CD4-positive, alpha-beta memory T cell (primary cell): Measurements from ENCODE around the gene ATN1. TPM values are rescaled to one million over a fixed set of nuclear protein-coding genes. Genes with fewer than 3 reads are reported as not detected.
"Not testable (repeated sequence)": the region's sequence is repeated elsewhere in the genome, so short reads cannot be mapped to it uniquely, and the experiment has no call there.

Source experiments
- CTCF ChIA-PET: fragments of 350-600 bp; sonication (Branson Sonifier 250); formaldehyde crosslinking; loops from one replicate; lab custom pipeline; 2021; ENCODE audit warnings: inconsistent platforms; ENCODE audit not compliant: partially characterized antibody; lab: Charles Lee
- POLR2A ChIA-PET: fragments of 350-600 bp; sonication (Branson Sonifier 250); formaldehyde crosslinking; loops from one replicate; lab custom pipeline; 2021; ENCODE audit not compliant: partially characterized antibody; lab: Charles Lee
- DNase-seq, 5 donors: peaks; one replicate each; pipeline versions ENCODE4 v3.0.0 to v3.0.0-alpha.2; 2020 to 2022; ENCODE audit warnings: mixed read lengths in 1 of 5
- H3K27ac ChIP-seq: one replicate; pipeline ENCODE4 v1.7.0; 2013; ENCODE audit warnings: low read depth, low read length
- H3K27me3 ChIP-seq: 2 replicates; pipeline ENCODE4 v1.7.0; 2013; ENCODE audit warnings: mild to moderate bottlenecking, low read length, moderate library complexity; ENCODE audit not compliant: insufficient read depth
- H3K36me3 ChIP-seq: 2 replicates; pipeline ENCODE4 v1.7.0; 2013; ENCODE audit warnings: mild to moderate bottlenecking, low read length, moderate library complexity; ENCODE audit not compliant: insufficient read depth
- H3K4me1 ChIP-seq: 2 replicates; pipeline ENCODE4 v1.7.0; 2013; ENCODE audit warnings: mild to moderate bottlenecking, low read length, moderate library complexity; ENCODE audit not compliant: insufficient read depth
- H3K4me3 ChIP-seq, 2 donors: one replicate each; pipeline ENCODE4 v1.7.0; 2013; ENCODE audit warnings: low read length in 2 of 2, mild to moderate bottlenecking in 1 of 2
- H3K9me3 ChIP-seq, 2 donors: one replicate each; pipeline ENCODE4 v1.7.0; 2013; ENCODE audit warnings: low read length in 2 of 2, control low read depth in 1 of 2; ENCODE audit not compliant: control insufficient read depth in 1 of 2
- H3K27ac Mint-ChIP-seq, 7 donors: one replicate each; pipeline ENCODE4 v1.8.0; 2020 to 2021; ENCODE audit warnings: mixed read lengths in 7 of 7, mild to moderate bottlenecking in 6 of 7, inconsistent platforms in 3 of 7, moderate library complexity in 3 of 7
- H3K27me3 Mint-ChIP-seq, 2 donors: one replicate each; pipeline ENCODE4 v1.8.0; 2020 to 2021; ENCODE audit warnings: mixed read lengths in 2 of 2
- H3K36me3 Mint-ChIP-seq, 2 donors: one replicate each; pipeline ENCODE4 v1.8.0; 2020 to 2021; ENCODE audit warnings: mixed read lengths in 2 of 2, inconsistent platforms in 1 of 2, mild to moderate bottlenecking in 1 of 2
- H3K4me1 Mint-ChIP-seq, 4 donors: one replicate each; pipeline ENCODE4 v1.8.0; 2020 to 2021; ENCODE audit warnings: mixed read lengths in 4 of 4, mild to moderate bottlenecking in 1 of 4
- H3K4me3 Mint-ChIP-seq, 8 donors: one replicate each; pipeline ENCODE4 v1.8.0; 2020 to 2021; ENCODE audit warnings: mixed read lengths in 8 of 8, mild to moderate bottlenecking in 7 of 8, moderate library complexity in 6 of 8, inconsistent platforms in 3 of 8
- H3K9me3 Mint-ChIP-seq, 8 donors: one replicate each; pipeline ENCODE4 v1.8.0; 2020 to 2021; ENCODE audit warnings: mixed read lengths in 8 of 8, mild to moderate bottlenecking in 5 of 8, inconsistent platforms in 3 of 8, moderate library complexity in 1 of 8
- intact Hi-C: fragments of 100-400 bp; cut with micrococcal nuclease; formaldehyde crosslinking; loops from one replicate; pipeline ENCODE4 v1.15.1; 2023
- polyA plus RNA-seq, 2 donors: library from polyadenylated mRNA; unstranded; fragments of 300-500 nt; fragmentation: Illumina TruSeq; gene quantifications; one replicate each; pipeline ENCODE4 v1.2.3, GENCODE V29; 2021
- total RNA-seq, 2 experiments: library from RNA; stranded (reverse); gene quantifications; one replicate each; pipeline ENCODE4 v1.2.3, GENCODE V29; 2021

The ATN1 gene
- total and polyA plus RNA-seq, 4 experiments from 2014 or later = 0.16 to 33.0 (median 16.7) TPM

DNA sequence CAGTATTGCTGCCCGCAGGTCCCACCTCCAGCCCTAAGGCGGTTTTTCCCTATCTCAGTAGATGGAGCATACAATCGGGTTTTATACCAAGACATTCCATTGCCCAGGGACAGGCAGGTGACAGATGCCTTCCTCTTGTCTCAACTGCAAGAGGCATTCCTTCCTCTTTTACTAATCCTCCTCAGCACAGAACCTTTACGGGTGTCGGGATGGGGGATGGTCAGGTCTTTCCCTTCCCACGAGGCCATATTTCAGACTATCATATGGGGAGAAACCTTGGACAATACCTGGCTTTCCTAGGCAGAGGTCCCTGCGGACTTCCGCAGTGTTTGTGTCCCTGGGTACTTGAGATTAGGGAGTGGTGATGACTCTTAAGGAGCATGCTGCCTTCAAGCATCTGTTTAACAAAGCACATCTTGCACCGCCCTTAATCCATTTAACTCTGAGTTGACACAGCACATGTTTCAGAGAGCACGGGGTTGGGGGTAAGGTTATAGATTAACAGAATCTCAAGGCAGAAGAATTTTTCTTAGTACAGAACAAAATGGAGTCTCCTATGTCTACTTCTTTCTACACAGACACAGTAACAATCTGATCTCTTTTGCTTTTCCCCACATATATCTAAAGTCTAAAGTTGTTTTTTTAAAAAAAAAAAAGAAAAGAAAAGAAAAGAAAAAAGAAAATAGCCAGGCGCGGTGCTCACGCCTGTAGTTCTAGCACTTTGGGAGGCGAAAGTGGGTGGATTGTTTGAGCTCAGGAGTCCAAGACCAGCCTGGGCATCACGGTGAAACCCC is 41.4 kb upstream of the ATN1 start:
- H3K27me3 Mint-ChIP-seq, H3K9me3 ChIP-seq, H3K27me3 ChIP-seq, H3K27ac ChIP-seq, H3K36me3 Mint-ChIP-seq, H3K4me3 Mint-ChIP-seq, H3K36me3 ChIP-seq, H3K4me3 ChIP-seq, DNase-seq, intact Hi-C loops, H3K27ac Mint-ChIP-seq, H3K9me3 Mint-ChIP-seq, H3K4me1 ChIP-seq: not testable (repeated sequence)
- H3K4me1 Mint-ChIP-seq = peaks cover 2 to 11% (median 7%) of the 10 kb centered on the region in 4 donors
- ChIA-PET CTCF (interaction anchor here (1.2 to 1.4 kb wide), 3 partner anchors 14 to 258 kb away, joined by 3 to 5 read pairs (median 4); partner anchors contain the start of gene SPSB2), POLR2A (interaction anchor here (1.1 to 5.3 kb wide), 3 partner anchors 12 to 17 kb away, joined by 3 to 33 read pairs (median 4); partner anchors contain the start of gene SPSB2)

DNA sequence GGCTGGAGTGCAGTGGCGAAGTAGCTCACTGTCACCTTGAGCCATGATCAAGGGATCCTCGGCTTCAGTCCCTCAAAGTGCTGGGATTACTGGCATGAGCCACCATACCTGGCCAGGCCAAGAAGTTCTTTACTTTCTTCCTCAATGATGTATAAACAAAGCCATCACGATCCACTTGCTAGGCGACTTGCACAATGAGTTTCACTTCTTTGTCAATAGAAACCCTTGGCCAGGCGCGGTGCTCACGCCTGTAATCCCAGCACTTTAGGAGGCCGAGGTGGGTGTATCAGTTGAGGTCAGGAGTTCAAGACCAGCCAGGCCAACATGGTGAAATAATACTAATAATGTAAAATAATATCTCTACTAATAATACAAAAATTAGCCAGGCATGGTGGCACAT is 40.3 kb upstream of the ATN1 start:
- DNase-seq = no peak
- Mint-ChIP-seq H3K4me3 (no peak overlapping the region), H3K27me3 (no peaks in the 10 kb centered on the region), H3K36me3 (peaks cover 0 to 9% of the 10 kb centered on the region in 2 donors), H3K27ac (no peak overlapping the region), H3K4me1 (peaks cover 5 to 15% (median 11%) of the 10 kb centered on the region in 4 donors), H3K9me3 (no peaks in the 10 kb centered on the region)
- Histone ChIP-seq H3K27me3 (no peaks in the 10 kb centered on the region), H3K36me3 (no peaks in the 10 kb centered on the region), H3K27ac (no peak overlapping the region), H3K4me1 (peaks cover 16% of the 10 kb centered on the region), H3K9me3 (no peaks in the 10 kb centered on the region), H3K4me3 (no peak overlapping the region)
- ChIA-PET CTCF (interaction anchor here (1.3 to 1.4 kb wide), 2 partner anchors 15 to 257 kb away, joined by 4 to 5 read pairs; partner anchors contain the start of gene SPSB2), POLR2A (interaction anchor here (1.1 to 1.7 kb wide), 3 partner anchors 13 to 18 kb away, joined by 3 to 4 read pairs (median 3); partner anchors contain the start of gene SPSB2)
- intact Hi-C loops = no loop called here

DNA sequence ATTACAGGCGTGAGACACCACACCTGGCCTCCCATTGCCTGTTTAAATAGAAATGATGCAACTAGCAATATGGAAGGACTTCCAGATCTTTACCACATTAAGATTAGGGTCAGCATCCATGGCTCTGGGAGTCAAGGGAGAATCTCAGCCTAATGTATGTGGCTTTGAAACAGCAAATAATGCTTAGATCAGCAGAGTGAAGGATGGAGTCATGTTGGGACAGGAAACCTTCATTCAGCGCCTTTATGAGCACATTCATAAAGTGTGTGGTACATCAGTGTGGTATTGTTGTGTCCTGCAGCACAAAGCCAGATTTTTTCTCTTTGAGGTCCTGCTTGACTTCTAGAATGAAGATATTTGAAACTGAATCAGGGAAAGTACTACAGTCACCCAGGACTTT is 39.4 kb upstream of the ATN1 start:
- no peak overlapping the region for H3K4me3 Mint-ChIP-seq
- no peaks in the 10 kb centered on the region for H3K27me3 Mint-ChIP-seq
- no peaks in the 10 kb centered on the region for H3K27me3 ChIP-seq
- H3K27ac ChIP-seq = no peak overlapping the region
- H3K9me3 ChIP-seq = no peaks in the 10 kb centered on the region
- H3K4me1 Mint-ChIP-seq = peaks cover 5 to 15% (median 11%) of the 10 kb centered on the region in 4 donors
- no peak overlapping the region for H3K4me3 ChIP-seq
- ChIA-PET CTCF (interaction anchor here (1.4 kb wide), 1 partner anchor 16 kb away, joined by 5 read pairs; the partner anchor contains the start of gene SPSB2), POLR2A (interaction anchor here (1.6 to 1.7 kb wide), 2 partner anchors 14 to 16 kb away, joined by 3 read pairs; partner anchors contain the start of gene SPSB2)
- DNase-seq = no peak
- peaks cover 0 to 9% of the 10 kb centered on the region in 2 donors for H3K36me3 Mint-ChIP-seq
- intact Hi-C loops = no loop called here
- H3K27ac Mint-ChIP-seq = peak overlapping the region in 2 of 7 donors; percentile 7 to 9
- no peaks in the 10 kb centered on the region for H3K9me3 Mint-ChIP-seq
- no peaks in the 10 kb centered on the region for H3K36me3 ChIP-seq
- peaks cover 16% of the 10 kb centered on the region for H3K4me1 ChIP-seq

DNA sequence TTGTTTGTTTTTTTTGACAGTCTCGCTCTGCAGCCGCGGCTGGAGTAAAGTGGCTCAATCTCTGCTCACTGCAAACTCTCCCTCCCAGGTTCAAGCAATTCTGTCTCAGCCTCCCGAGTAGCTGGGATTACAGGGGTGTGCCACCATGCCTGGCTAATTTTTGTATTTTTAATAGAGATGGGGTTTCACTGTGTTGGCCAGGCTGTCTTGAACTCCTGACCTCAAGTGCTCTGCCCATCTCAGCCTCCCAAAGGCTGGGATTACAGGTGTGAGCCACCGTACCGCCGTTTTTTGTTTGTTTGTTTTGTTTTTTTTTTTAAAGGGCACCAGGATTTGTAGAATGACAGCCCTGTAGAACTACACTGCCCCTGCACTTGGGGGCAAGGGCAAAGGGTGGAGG is 39.0 kb upstream of the ATN1 start:
- H3K9me3 ChIP-seq, H3K27me3 Mint-ChIP-seq, H3K27me3 ChIP-seq, H3K36me3 Mint-ChIP-seq, H3K27ac ChIP-seq, intact Hi-C loops, H3K4me3 ChIP-seq, H3K36me3 ChIP-seq, H3K4me3 Mint-ChIP-seq, DNase-seq, H3K9me3 Mint-ChIP-seq: not testable (repeated sequence)
- H3K4me1 Mint-ChIP-seq = peaks cover 5 to 15% (median 11%) of the 10 kb centered on the region in 4 donors
- ChIA-PET POLR2A (interaction anchor here (1.6 to 4.0 kb wide), 2 partner anchors 16 to 18 kb away, joined by 3 to 133 read pairs; partner anchors contain the start of gene SPSB2), CTCF (interaction anchor here (1.0 kb wide), 1 partner anchor 19 kb away, joined by 3 read pairs; no protein-coding TSS in a partner anchor)
- peaks cover 16% of the 10 kb centered on the region for H3K4me1 ChIP-seq
- peak overlapping the region in 3 of 7 donors; percentile 9 to 65 (median 30) for H3K27ac Mint-ChIP-seq

DNA sequence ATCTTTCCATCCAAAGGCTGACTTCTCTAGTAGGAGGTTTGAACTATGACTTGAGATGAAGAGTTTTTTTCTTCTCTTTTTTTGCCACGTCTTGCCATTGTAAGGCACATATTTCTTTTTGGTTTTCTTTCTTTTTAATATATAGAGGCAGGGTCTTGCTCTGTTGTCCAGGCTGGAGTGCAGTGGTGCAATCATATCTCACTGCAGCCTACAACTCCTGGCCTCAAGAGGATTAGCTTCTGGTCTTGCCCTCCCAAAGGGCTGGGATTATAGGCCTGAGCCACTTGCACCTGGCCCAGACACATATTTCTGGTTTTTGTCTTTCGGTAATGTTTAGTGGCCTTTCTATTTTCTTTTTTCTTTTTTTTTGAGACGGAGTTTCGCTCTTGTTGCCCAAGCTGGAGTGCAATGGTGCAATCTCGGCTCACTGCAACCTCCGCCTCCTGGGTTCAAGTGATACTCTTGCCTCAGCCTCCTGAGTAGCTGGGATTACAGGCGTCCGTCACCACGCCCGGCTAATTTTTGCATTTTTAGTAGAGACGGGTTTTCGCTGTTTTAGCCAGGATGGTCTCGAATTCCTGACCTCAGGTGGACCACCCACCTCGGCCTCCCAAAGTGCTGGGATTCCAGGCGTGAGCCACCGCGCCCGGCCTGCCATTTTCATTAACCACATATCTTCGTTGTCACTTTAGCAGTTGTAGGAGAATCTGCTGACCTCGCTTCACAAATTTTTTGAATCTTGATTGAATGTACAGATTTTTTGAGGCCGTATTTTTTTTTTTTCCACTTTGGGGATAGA is 37.8 kb upstream of the ATN1 start:
- Mint-ChIP-seq H3K4me3 (peak overlapping the region in 7 of 8 donors; percentile 82 to 87 (median 85)), H3K4me1 (peaks cover 5 to 15% (median 11%) of the 10 kb centered on the region in 4 donors), H3K27ac (peak overlapping the region in 6 of 7 donors; percentile 90 to 98 (median 92))
- intact Hi-C loops, H3K9me3 ChIP-seq, H3K4me3 ChIP-seq, H3K27ac ChIP-seq, H3K36me3 Mint-ChIP-seq, H3K27me3 Mint-ChIP-seq, H3K9me3 Mint-ChIP-seq, DNase-seq, H3K27me3 ChIP-seq, H3K36me3 ChIP-seq: not testable (repeated sequence)
- peaks cover 16% of the 10 kb centered on the region for H3K4me1 ChIP-seq
- CTCF ChIA-PET = interaction anchor here (1.0 kb wide), 2 partner anchors 17 to 20 kb away, joined by 3 to 5 read pairs; partner anchors contain the start of gene SPSB2
- POLR2A ChIA-PET = interaction anchor here (1.5 to 4.0 kb wide), 2 partner anchors 19 to 62 kb away, joined by 6 to 133 read pairs; partner anchors contain the start of gene SPSB2

DNA sequence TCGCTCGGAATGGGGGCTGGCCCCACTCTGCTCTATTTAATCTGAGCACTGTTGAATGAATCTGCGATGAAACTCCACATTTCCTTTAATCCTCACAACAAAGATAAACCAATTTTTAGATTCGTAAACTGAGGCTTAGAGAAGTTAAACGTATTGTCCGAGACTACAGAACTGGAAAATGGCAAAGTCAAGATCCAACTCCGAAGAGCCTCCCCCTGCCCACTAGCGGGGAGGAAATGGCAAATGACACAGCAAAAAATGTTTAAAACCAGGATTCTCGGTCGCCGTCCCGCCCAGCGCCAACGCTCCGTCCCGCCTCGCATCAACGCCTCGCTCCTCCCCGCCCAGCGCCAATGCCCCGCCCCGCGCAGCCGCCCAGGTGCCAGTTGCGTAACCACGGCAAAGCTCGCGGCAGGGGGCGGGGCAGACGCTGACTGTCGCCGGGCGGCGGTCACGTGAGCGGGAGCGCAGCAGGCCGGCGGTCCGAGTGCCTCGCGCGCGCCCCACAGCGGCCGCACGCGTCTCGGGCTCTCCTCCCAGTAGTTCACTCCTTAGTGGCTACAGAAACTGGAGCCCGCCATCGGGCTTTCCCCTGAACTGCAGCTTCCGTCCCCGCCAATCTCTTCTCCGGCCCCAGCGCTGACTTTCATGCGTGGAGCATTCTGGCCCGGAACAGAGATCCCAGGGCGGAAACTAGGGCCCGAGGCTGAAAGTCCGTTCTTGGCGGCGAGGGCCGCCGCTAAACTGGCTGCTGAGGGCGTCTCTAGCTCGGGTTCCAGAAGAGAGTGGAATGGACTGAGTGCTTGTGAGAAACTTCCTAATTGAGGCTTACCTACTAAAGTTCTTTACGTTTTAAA is 36.7 kb upstream of the ATN1 start:
- Mint-ChIP-seq H3K27me3 (no peaks in the 10 kb centered on the region), H3K36me3 (no peaks in the 10 kb centered on the region), H3K9me3 (no peaks in the 10 kb centered on the region), H3K4me3 (peak overlapping the region; percentile 82 to 87 (median 85)), H3K27ac (peak overlapping the region; percentile 92 to 98 (median 95)), H3K4me1 (peaks cover 5 to 15% (median 11%) of the 10 kb centered on the region in 4 donors)
- no peaks in the 10 kb centered on the region for H3K9me3 ChIP-seq
- peak overlapping the region; percentile 91 for H3K27ac ChIP-seq
- H3K4me1 ChIP-seq = peaks cover 16% of the 10 kb centered on the region
- DNase-seq = peak; percentile 97 to 98 (median 98)
- intact Hi-C loops = loop anchor here (1.0 kb wide), 5 partner anchors 13 to 127 kb away; partner anchors contain the start of genes ENO2, LPCAT3, LRRC23 and SPSB2
- H3K27me3 ChIP-seq = no peaks in the 10 kb centered on the region
- CTCF ChIA-PET = interaction anchor here (0.6 to 4.4 kb wide), 21 partner anchors 9 to 218 kb away, joined by 3 to 151 read pairs (median 4); partner anchors contain the start of genes C1RL, CDCA3, LRRC23 and SPSB2
- peak overlapping the region; percentile 74 to 93 for H3K4me3 ChIP-seq
- no peaks in the 10 kb centered on the region for H3K36me3 ChIP-seq
- POLR2A ChIA-PET = interaction anchor here (0.7 to 4.0 kb wide), 39 partner anchors 9 to 422 kb away, joined by 3 to 133 read pairs (median 6); partner anchors contain the start of genes ATN1, C12orf57, CDCA3 and COPS7A
